ENCODE data around the gene KCNIP1. TPM values are rescaled to one million over a fixed set of nuclear protein-coding genes. Genes with fewer than 3 reads are reported as not detected.

The KCNIP1 gene
- total and polyA plus RNA-seq, 10 donors, result 0.08 to 20.0 (median 9.4) TPM

DNA sequence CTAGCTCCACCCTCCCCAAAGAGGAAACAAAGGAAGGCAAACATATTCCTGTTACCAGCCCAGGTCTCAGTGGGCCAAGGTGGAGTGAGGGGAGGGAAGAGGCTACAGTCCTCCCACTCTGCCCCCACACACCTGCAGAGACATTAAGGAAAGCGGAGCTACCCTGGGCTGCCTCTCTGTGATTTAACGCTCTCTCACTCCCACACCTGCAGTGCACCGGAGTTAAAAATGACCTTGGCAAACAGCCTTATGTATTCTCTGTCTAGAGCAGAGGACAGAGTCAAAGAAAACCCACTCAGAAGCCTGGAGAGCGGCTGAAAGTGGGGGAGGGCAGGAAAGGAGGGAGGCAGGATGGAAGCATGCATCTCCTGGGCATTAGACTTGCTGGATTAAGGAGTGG, 32.7 kb downstream of the KCNIP1 start:
- TF ChIP-seq, protein P1, sequence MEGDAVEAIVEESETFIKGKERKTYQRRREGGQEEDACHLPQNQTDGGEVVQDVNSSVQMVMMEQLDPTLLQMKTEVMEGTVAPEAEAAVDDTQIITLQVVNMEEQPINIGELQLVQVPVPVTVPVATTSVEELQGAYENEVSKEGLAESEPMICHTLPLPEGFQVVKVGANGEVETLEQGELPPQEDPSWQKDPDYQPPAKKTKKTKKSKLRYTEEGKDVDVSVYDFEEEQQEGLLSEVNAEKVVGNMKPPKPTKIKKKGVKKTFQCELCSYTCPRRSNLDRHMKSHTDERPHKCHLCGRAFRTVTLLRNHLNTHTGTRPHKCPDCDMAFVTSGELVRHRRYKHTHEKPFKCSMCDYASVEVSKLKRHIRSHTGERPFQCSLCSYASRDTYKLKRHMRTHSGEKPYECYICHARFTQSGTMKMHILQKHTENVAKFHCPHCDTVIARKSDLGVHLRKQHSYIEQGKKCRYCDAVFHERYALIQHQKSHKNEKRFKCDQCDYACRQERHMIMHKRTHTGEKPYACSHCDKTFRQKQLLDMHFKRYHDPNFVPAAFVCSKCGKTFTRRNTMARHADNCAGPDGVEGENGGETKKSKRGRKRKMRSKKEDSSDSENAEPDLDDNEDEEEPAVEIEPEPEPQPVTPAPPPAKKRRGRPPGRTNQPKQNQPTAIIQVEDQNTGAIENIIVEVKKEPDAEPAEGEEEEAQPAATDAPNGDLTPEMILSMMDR (IDR thresholded peaks at IDR 0.05 in 8 of 11, conservative IDR thresholded peaks at IDR 0.05 in 3 of 11), result no peak
- TF ChIP-seq POLR2A (IDR thresholded peaks at IDR 0.05), result no peak
- no peak for TF ChIP-seq POLR2AphosphoS5 (IDR thresholded peaks at IDR 0.05)
- H3K27ac ChIP-seq, result no peak overlapping the region
- intact Hi-C loops (cut with DNase I; ENCODE audit: low total_unique reads), result no loop called here
- peaks cover 0 to 46% (median 0%) of the 10 kb centered on the region in 7 donors for H3K27me3 ChIP-seq (replicated peaks in 1 of 7)
- no peaks in the 10 kb centered on the region for H3K36me3 ChIP-seq
- no peak overlapping the region for H3K4me3 ChIP-seq
- no peaks in the 10 kb centered on the region for H3K9me3 ChIP-seq
- DNase-seq, result no peak
- peaks cover 0 to 16% (median 0%) of the 10 kb centered on the region in 6 donors for H3K4me1 ChIP-seq
- 67 to 81% (median 77%) methylated on average over 4 of the region's 4 CpGs for WGBS, 5 donors

DNA sequence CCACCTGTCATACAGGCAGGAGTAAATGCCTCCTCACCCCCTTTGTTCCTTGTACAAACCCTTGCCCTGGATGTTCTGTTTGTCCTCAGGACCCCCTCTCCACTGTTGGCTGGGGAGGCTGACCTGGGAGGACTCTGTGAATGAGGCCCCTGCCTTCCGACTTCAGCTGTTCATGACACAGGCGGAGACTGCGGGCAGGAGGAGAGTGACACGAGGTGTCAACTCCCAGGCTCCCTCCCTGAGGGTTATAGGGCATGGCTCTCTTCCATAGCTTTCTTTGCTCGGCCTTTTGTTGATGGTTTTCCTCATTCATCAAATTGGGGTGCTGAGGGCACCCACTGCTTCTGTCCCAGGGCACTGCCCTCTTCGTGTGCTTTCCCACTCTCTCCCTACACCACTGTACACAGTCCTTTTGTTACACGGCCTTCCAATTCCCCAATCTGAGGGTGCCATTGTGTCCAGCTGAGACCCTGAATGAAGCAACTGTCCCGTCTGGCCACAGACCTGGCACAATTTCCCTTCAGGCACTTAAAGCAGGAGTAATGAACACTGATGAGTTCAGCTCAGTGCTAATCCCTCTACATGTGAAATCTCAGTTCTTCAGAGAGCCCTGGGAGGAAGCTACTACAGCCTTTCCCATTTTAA, 33.8 kb downstream of the KCNIP1 start:
- H3K4me1 ChIP-seq, result peaks cover 0 to 16% (median 0%) of the 10 kb centered on the region in 6 donors
- intact Hi-C loops (cut with DNase I; ENCODE audit: low total_unique reads), result no loop called here
- no peaks in the 10 kb centered on the region for H3K36me3 ChIP-seq
- no peaks in the 10 kb centered on the region for H3K9me3 ChIP-seq
- TF ChIP-seq POLR2A (IDR thresholded peaks at IDR 0.05), result no peak
- TF ChIP-seq, protein P1 (IDR thresholded peaks at IDR 0.05 in 8 of 11, conservative IDR thresholded peaks at IDR 0.05 in 3 of 11), result no peak
- no peak for TF ChIP-seq POLR2AphosphoS5 (IDR thresholded peaks at IDR 0.05)
- H3K27me3 ChIP-seq (replicated peaks in 1 of 7), result peaks cover 0 to 46% (median 0%) of the 10 kb centered on the region in 7 donors
- no peak for DNase-seq
- no peak overlapping the region for H3K27ac ChIP-seq
- 71 to 84% (median 79%) methylated on average over 8 of the region's 8 CpGs for WGBS, 5 donors
- no peak overlapping the region for H3K4me3 ChIP-seq

DNA sequence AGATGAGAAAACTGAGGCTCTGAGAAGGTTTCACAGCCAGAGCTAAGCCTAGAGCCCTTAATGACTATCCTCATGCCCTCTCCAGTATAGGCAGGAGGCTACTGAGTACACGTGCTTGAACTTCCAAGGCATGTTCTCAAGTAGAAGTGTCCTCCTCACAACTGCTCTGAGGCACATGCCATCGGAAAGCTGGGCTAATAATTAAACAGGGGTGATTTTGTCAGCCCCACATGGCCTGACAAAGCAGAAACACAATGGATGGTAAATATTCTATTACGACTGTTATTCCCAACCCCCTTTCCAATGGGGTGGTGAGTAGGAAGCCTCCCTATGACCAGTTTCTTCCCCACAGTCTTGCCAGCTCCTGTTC, 34.3 kb downstream of the KCNIP1 start:
- 89 to 95% (median 93%) methylated on average over 3 of the region's 3 CpGs for WGBS, 5 donors
- H3K4me3 ChIP-seq, result no peak overlapping the region
- DNase-seq, result no peak
- H3K9me3 ChIP-seq, result no peaks in the 10 kb centered on the region
- peaks cover 0 to 16% (median 0%) of the 10 kb centered on the region in 6 donors for H3K4me1 ChIP-seq
- H3K27ac ChIP-seq, result no peak overlapping the region
- TF ChIP-seq POLR2AphosphoS5 (IDR thresholded peaks at IDR 0.05), result no peak
- no peak for TF ChIP-seq POLR2A (IDR thresholded peaks at IDR 0.05)
- TF ChIP-seq, protein P1 (IDR thresholded peaks at IDR 0.05 in 8 of 11, conservative IDR thresholded peaks at IDR 0.05 in 3 of 11), result no peak
- peaks cover 0 to 43% (median 0%) of the 10 kb centered on the region in 7 donors for H3K27me3 ChIP-seq (replicated peaks in 1 of 7)
- no peaks in the 10 kb centered on the region for H3K36me3 ChIP-seq
- intact Hi-C loops (cut with DNase I; ENCODE audit: low total_unique reads), result no loop called here

DNA sequence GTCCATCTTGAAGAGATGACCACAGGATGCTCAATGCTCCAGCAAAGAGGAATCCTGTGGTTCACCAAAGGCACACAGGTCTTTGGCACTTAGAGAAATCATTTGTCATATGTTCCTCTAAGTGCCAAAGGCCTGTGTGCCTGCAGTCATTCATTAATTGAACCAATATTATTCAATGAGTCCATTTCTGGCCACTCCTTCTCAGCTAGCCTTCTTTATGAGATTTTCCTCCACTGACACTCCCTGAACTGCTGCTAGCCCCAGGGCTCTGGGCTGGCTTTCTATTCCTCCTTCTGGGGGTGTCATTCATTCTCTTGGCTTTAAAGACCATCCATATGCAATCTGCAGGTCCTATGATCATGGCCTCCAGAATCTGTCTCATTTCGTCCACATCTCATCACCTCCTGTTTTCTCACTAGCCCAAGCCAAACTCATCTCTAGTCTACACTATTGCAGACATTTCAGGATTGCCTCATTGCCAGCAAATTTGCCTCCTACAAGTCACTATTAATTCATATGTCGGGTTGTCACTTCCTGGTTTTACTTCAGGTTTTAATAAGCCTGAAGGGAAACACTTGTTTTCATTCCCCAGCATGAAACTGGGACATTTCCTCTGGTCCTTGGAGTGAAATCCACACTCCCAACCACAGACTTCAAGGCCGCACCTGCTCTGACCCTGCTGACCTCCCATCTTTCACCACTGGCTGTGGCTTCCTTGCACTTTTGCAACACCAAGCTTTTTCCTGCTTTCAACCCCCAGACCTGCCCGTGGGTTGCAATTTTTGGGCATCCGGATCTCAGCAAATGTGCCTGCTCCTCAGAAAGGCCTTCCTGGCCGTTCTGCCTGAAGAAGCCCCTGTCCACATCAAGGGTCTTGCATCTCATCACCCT, 35.1 kb downstream of the KCNIP1 start:
- H3K4me3 ChIP-seq, result no peak overlapping the region

More for the DNA sequence above, 35.1 kb downstream of the KCNIP1 start:
- H3K9me3 ChIP-seq, result no peaks in the 10 kb centered on the region
- TF ChIP-seq POLR2AphosphoS5 (IDR thresholded peaks at IDR 0.05) (no peak), POLR2A (IDR thresholded peaks at IDR 0.05) (no peak)
- TF ChIP-seq, protein P1 (IDR thresholded peaks at IDR 0.05 in 8 of 11, conservative IDR thresholded peaks at IDR 0.05 in 3 of 11), result no peak
- H3K27ac ChIP-seq, result no peak overlapping the region
- no peaks in the 10 kb centered on the region for H3K36me3 ChIP-seq
- H3K27me3 ChIP-seq (replicated peaks in 1 of 7), result peaks cover 0 to 36% (median 0%) of the 10 kb centered on the region in 7 donors
- DNase-seq, result no peak
- intact Hi-C loops (cut with DNase I; ENCODE audit: low total_unique reads), result no loop called here
- WGBS, 5 donors, result 28 to 50% (median 40%) methylated on average over 6 of the region's 6 CpGs
- H3K4me1 ChIP-seq, result peaks cover 0 to 16% (median 0%) of the 10 kb centered on the region in 6 donors
